Astrocyte (in vitro differentiated cells and primary cell): ENCODE measurements around the gene INTS12.

Experiments
- CTCF ChIP-seq: IDR thresholded peaks from 2 replicates; pipeline ENCODE4 v1.5.1; 2011; ENCODE audit warnings: low read depth, mild to moderate bottlenecking, inconsistent platforms, low read length, moderate library complexity; ENCODE audit not compliant: insufficient read depth
- EZH2 ChIP-seq: IDR thresholded peaks from 2 replicates; pipeline ENCODE4 v1.6.1; 2012; ENCODE audit warnings: mild to moderate bottlenecking, low read length, inconsistent platforms; ENCODE audit not compliant: insufficient read depth

GRCh38 chr4:105712766-105713165 is 4.3 kb upstream of the INTS12 start:
- TF ChIP-seq CTCF (no peak), EZH2 (no peak)
